Measurements from ENCODE around the gene PCBP1. TPM values are rescaled to one million over a fixed set of nuclear protein-coding genes. Genes with fewer than 3 reads are reported as not detected.

PCBP1 gene
- total and polyA plus RNA-seq, 2 donors, result 45.9 to 361 TPM

DNA sequence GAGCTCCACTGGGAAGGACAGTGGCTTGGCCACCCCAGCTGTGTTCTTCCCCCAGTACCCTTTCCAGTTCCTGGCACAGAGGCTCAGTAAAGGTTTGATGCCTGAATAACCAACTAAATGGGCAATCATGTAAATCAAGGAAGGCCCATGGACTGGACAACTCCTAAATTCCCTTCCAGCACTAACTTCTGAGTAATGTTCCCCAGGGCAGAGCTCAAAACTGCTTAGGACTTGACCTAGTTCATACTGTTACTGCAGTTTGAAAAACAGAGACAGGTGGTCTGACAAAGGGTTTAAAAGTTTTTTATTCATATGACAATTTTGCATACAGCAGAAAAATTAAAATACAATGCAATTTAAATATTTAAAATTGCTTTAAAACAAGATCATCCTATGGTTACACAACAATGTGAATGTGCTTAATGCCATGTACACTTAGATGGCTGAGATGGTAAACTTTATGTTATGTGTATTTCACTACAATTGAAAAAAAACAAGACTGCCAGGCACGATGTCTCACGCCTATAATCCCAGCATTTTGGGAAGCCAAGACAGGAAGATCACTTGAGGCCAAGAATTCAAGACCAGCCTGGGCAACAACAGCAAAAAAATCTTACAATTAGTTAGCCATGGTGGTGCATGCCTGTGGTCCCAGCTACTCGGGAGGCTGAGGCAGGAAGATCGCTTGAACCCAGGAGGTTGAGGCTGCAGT is 26.2 kb downstream of the PCBP1 start:
- no peaks in the 10 kb centered on the region for H3K27me3 ChIP-seq (ENCODE audit: control insufficient read depth in 2 of 2, insufficient read depth in 1 of 2, low read length in 1 of 2)
- H3K27ac ChIP-seq (ENCODE audit: low read depth in 1 of 2, low read length in 1 of 2), result peak overlapping the region; percentile 18 to 80
- DNase-seq (ENCODE audit: low read depth in 6 of 9, low spot score in 9 of 9), result no peak
- H3K4me1 ChIP-seq (ENCODE audit: control insufficient read depth in 2 of 2, insufficient read depth in 2 of 2, low read length in 2 of 2), result peaks cover 23 to 66% of the 10 kb centered on the region in 2 donors
- no peaks in the 10 kb centered on the region for H3K36me3 ChIP-seq (ENCODE audit: control insufficient read depth in 2 of 2, insufficient read depth in 2 of 2, low read length in 1 of 2)
- no peaks in the 10 kb centered on the region for H3K9me3 ChIP-seq (ENCODE audit: control insufficient read depth in 2 of 2, insufficient read depth in 1 of 2, low read length in 1 of 2)
- 98% methylated on average over 4 of the region's 4 CpGs for WGBS
- no peak overlapping the region for H3K4me3 ChIP-seq (ENCODE audit: low read length in 2 of 2)

DNA sequence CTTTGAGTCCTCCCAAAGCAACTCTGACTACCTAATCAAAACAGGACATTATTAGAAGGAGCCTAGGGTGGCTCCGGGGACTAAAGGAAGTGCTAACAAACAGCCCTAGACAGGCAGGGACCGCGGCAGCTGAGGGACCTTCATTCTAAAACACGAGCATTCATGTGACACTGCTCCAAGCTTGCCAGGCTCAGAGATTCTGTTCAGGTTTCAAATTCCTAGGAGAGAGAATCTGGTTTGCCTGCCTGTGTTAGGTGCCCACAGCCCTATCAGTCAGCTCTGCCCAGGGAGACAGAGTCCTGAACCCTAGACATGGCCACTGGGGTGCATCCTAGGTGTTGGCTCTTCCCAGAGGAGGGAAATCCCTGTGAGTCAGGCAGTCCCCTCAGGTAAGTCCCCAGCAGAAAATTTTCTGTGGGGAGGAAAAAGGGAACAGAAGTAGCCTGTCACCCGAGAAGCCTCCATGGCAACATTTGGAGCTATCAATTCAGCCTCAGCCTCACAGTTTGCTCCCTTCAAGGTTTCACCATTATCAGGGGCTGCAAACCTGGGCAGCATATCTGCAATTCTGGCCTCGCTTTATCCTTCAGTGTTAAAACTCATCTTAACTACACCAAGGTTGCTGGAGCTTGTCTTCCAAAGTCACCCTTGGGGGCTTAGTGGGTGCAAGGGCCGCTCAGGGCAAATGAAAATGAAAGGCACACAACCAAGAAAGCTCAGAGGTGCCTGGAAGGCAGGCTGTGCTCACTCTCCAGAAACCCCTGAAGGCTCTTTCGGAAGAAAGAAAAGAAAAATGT is 28.6 kb downstream of the PCBP1 start:
- Histone ChIP-seq H3K27me3 (ENCODE audit: control insufficient read depth in 2 of 2, insufficient read depth in 1 of 2, low read length in 1 of 2) (no peaks in the 10 kb centered on the region), H3K4me1 (ENCODE audit: control insufficient read depth in 2 of 2, insufficient read depth in 2 of 2, low read length in 2 of 2) (peaks cover 28 to 78% of the 10 kb centered on the region in 2 donors), H3K27ac (ENCODE audit: low read depth in 1 of 2, low read length in 1 of 2) (peak overlapping the region; percentile 58 to 63), H3K36me3 (ENCODE audit: control insufficient read depth in 2 of 2, insufficient read depth in 2 of 2, low read length in 1 of 2) (no peaks in the 10 kb centered on the region), H3K9me3 (ENCODE audit: control insufficient read depth in 2 of 2, insufficient read depth in 1 of 2, low read length in 1 of 2) (no peaks in the 10 kb centered on the region), H3K4me3 (ENCODE audit: low read length in 2 of 2) (no peak overlapping the region)
- WGBS, result 67% methylated on average over 8 of the region's 8 CpGs
- no peak for DNase-seq (ENCODE audit: low read depth in 6 of 9, low spot score in 9 of 9)

DNA sequence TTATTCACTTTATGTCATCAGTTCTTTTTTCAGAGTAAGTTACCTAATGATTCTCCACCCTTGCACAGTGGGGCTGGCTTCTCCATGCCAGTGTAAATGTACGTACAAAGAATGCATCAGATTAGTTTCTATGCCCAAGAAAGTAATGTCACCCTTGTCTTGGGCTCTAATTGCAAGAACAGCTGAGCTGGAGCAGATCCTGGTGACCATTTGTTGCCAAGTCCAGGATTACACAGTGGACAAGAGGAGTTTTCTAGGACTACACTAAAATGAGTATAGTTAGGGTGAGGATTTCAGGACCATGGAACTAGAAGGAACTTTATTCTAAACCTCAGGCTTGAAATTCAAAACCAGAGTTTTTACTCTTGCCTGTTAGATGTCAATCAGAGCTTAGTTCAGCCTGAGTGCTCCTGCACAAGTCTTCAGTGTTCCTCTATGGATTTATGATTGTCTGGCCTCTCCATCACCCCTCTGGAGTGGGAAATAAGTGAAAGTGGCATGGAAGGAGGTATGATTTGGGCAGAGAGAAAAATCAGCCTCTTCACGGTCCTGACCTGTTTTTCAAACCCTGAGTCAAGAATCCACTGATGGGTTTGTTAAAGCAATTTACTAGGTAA is 29.8 kb downstream of the PCBP1 start:
- H3K4me1 ChIP-seq (ENCODE audit: control insufficient read depth in 2 of 2, insufficient read depth in 2 of 2, low read length in 2 of 2), result peaks cover 28 to 79% of the 10 kb centered on the region in 2 donors
- no peak for DNase-seq (ENCODE audit: low read depth in 6 of 9, low spot score in 9 of 9)
- H3K27me3 ChIP-seq (ENCODE audit: control insufficient read depth in 2 of 2, insufficient read depth in 1 of 2, low read length in 1 of 2), result no peaks in the 10 kb centered on the region
- no peaks in the 10 kb centered on the region for H3K36me3 ChIP-seq (ENCODE audit: control insufficient read depth in 2 of 2, insufficient read depth in 2 of 2, low read length in 1 of 2)
- 96% methylated on average over 2 of the region's 2 CpGs for WGBS
- H3K4me3 ChIP-seq (ENCODE audit: low read length in 2 of 2), result no peak overlapping the region
- H3K9me3 ChIP-seq (ENCODE audit: control insufficient read depth in 2 of 2, insufficient read depth in 1 of 2, low read length in 1 of 2), result no peaks in the 10 kb centered on the region
- peak overlapping the region in 1 of 2 donors; percentile 48 for H3K27ac ChIP-seq (ENCODE audit: low read depth in 1 of 2, low read length in 1 of 2)

DNA sequence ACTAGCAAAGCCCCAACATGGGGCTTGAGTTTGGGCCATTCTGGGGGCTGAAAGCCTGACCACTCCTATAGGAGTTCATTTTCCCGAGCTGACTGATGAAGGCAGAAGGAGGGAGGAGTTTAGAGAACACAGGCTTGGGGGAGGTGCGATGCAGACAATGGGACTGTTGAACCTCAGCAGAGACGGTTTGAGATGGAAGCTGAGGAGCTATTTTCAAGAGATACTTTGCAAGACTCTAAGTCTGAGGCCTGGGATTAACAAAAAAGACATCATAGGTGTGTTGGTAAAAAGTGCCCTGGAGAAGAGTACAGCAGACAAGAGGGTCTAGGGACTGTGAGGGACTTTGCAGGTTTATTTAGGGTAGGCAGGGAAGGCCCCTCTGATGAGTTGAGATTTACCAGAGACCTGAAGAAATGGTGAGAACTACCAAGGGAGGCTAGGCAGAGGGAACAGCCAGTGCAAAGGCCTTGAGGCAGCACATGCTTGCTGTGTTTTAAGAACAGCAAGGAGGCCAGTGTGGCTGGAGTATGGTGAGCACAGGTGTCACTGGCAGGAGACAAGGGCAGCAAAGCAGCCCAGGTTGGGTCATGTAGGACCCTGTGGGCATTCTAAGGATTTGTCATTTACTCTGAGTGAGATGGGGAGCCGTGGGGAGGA is 31.6 kb downstream of the PCBP1 start:
- H3K27me3 ChIP-seq (ENCODE audit: control insufficient read depth in 2 of 2, insufficient read depth in 1 of 2, low read length in 1 of 2), result no peaks in the 10 kb centered on the region
- H3K27ac ChIP-seq (ENCODE audit: low read depth in 1 of 2, low read length in 1 of 2), result peak overlapping the region; percentile 84 to 91
- peaks cover 0 to 3% of the 10 kb centered on the region in 2 donors for H3K9me3 ChIP-seq (ENCODE audit: control insufficient read depth in 2 of 2, insufficient read depth in 1 of 2, low read length in 1 of 2)
- H3K36me3 ChIP-seq (ENCODE audit: control insufficient read depth in 2 of 2, insufficient read depth in 2 of 2, low read length in 1 of 2), result no peaks in the 10 kb centered on the region
- H3K4me3 ChIP-seq (ENCODE audit: low read length in 2 of 2), result peak overlapping the region in 1 of 2 donors; percentile 10
- DNase-seq (ENCODE audit: low read depth in 6 of 9, low spot score in 9 of 9), result peak in 2 of 9 donors; percentile 68 to 83
- WGBS, result 40% methylated on average over 4 of the region's 4 CpGs
- peaks cover 27 to 78% of the 10 kb centered on the region in 2 donors for H3K4me1 ChIP-seq (ENCODE audit: control insufficient read depth in 2 of 2, insufficient read depth in 2 of 2, low read length in 2 of 2)

DNA sequence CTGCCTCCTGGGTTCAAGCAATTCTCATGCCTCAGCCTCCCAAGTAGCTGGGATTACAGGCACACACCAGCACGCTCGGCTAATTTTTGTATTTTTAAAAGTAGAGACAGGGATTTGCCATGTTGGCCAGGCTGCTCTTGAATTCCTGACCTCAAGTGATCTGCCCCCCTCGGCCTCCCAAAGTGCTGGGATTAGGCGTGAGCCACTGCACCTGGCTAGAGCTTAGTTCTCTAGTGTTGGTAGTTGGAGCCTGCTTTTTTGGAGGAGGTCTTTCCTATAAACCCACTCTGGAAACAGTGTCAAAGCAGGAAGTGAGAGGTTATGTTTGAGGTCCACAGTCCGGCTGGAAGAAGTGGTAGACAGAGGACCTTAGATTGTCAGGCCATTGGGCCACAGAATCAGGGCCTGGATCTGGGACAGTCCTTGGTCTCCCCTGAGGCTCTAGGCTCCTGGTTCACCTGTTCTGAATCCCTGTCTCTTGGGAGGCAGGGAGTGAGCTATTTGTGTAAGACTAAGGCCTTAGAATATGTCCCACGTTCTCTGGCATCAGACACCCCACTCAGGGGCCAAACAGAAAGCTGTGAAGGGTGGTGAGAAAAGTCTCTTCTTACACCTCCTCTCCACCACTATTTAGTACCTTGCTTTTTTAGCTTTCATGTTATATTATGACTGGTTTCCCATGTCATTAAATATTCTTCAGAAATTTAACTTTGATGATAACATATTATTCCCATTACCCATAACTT is 34.5 kb downstream of the PCBP1 start:
- H3K9me3 ChIP-seq (ENCODE audit: control insufficient read depth in 2 of 2, insufficient read depth in 1 of 2, low read length in 1 of 2), result peaks cover 0 to 7% of the 10 kb centered on the region in 2 donors
- WGBS, result 83% methylated on average over 6 of the region's 6 CpGs
- H3K36me3 ChIP-seq (ENCODE audit: control insufficient read depth in 2 of 2, insufficient read depth in 2 of 2, low read length in 1 of 2), result no peaks in the 10 kb centered on the region
- H3K4me1 ChIP-seq (ENCODE audit: control insufficient read depth in 2 of 2, insufficient read depth in 2 of 2, low read length in 2 of 2), result peaks cover 29 to 77% of the 10 kb centered on the region in 2 donors
- DNase-seq (ENCODE audit: low read depth in 6 of 9, low spot score in 9 of 9), result no peak
- H3K27me3 ChIP-seq (ENCODE audit: control insufficient read depth in 2 of 2, insufficient read depth in 1 of 2, low read length in 1 of 2), result no peaks in the 10 kb centered on the region
- peak overlapping the region; percentile 78 to 88 for H3K27ac ChIP-seq (ENCODE audit: low read depth in 1 of 2, low read length in 1 of 2)
- no peak overlapping the region for H3K4me3 ChIP-seq (ENCODE audit: low read length in 2 of 2)

DNA sequence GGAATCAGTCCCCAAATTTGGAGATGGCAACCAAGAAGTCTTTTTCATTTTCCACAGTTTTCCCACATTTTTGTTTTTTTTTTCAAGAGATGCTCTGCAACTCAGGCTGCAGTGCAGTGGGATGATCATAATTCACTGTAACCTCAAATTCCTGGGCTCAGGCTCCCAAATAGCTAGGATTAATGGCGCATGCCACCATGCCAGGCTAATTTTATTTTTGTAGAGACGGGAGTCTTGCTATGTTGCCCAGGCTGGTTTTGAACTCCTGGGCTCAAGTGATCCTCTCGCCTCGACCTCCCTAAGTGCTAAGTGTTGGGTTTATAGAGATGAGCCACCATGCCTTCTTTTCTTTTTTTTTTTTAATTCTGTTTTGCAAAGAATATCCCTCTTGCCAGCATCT is 35.2 kb downstream of the PCBP1 start:
- no peaks in the 10 kb centered on the region for H3K27me3 ChIP-seq (ENCODE audit: control insufficient read depth in 2 of 2, insufficient read depth in 1 of 2, low read length in 1 of 2)
- no peak overlapping the region for H3K4me3 ChIP-seq (ENCODE audit: low read length in 2 of 2)
- H3K27ac ChIP-seq (ENCODE audit: low read depth in 1 of 2, low read length in 1 of 2), result peak overlapping the region; percentile 11 to 88
- peaks cover 36 to 79% of the 10 kb centered on the region in 2 donors for H3K4me1 ChIP-seq (ENCODE audit: control insufficient read depth in 2 of 2, insufficient read depth in 2 of 2, low read length in 2 of 2)
- no peaks in the 10 kb centered on the region for H3K36me3 ChIP-seq (ENCODE audit: control insufficient read depth in 2 of 2, insufficient read depth in 2 of 2, low read length in 1 of 2)
- 98% methylated on average over 4 of the region's 4 CpGs for WGBS
- no peak for DNase-seq (ENCODE audit: low read depth in 6 of 9, low spot score in 9 of 9)
- peaks cover 0 to 7% of the 10 kb centered on the region in 2 donors for H3K9me3 ChIP-seq (ENCODE audit: control insufficient read depth in 2 of 2, insufficient read depth in 1 of 2, low read length in 1 of 2)

DNA sequence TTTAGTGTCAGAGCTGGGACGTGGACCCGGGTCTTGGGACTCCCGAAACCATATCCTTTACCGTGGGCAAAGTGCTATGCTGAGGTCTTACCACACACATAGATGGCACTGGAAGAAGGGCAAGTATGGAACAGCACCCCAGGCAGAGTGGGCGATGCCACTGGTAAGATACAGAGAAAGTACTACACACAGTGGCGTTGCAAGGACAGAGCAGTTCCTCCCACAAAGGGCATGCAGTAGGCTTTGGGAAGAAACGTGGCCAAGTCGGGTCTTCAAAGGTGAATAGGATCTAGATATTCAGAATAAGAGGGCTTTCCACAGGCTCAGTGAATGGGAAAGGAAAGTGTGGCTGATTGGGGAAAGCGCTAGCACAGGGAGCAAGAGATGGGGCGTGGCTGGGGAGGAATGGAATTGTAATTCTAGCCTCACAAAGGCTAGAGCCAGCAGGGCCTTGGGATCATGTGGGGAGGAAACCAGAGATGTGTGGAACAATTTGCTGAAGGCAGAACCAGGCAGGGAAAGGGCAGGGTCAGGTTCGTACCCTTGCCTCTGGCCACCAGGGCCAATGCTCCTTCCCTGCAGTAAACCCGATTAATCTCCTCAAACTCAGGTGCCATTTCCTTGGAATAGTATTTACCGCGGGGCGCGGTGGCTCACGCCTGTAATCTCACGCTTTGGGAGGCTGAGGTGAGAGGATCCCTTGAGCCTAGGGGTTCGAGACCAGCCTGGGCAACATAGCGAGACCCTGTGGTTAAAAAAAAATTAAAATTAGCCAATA is 36.0 kb downstream of the PCBP1 start:
- Histone ChIP-seq H3K36me3 (ENCODE audit: control insufficient read depth in 2 of 2, insufficient read depth in 2 of 2, low read length in 1 of 2) (no peaks in the 10 kb centered on the region), H3K27ac (ENCODE audit: low read depth in 1 of 2, low read length in 1 of 2) (peak overlapping the region; percentile 99), H3K9me3 (ENCODE audit: control insufficient read depth in 2 of 2, insufficient read depth in 1 of 2, low read length in 1 of 2) (peaks cover 0 to 7% of the 10 kb centered on the region in 2 donors), H3K4me3 (ENCODE audit: low read length in 2 of 2) (peak overlapping the region in 1 of 2 donors; percentile 67), H3K27me3 (ENCODE audit: control insufficient read depth in 2 of 2, insufficient read depth in 1 of 2, low read length in 1 of 2) (no peaks in the 10 kb centered on the region), H3K4me1 (ENCODE audit: control insufficient read depth in 2 of 2, insufficient read depth in 2 of 2, low read length in 2 of 2) (peaks cover 40 to 84% of the 10 kb centered on the region in 2 donors)
- DNase-seq (ENCODE audit: low read depth in 6 of 9, low spot score in 9 of 9), result no peak
- WGBS, result 90% methylated on average over 20 of the region's 20 CpGs

DNA sequence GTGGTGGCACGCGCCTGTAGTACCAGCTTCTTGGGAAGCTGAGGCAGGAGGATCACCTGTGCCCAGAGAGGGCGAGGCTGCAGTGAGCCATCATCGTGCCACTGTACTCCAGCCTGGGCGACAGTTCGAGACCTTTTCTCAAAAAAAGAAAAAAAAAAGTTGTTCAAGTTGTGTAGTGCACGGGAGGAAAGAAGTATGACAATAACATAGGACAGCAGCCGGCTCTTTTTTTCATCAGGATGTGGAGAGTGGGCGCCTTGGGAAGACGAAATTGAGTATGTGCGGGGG is 36.5 kb downstream of the PCBP1 start:
- peaks cover 40 to 84% of the 10 kb centered on the region in 2 donors for H3K4me1 ChIP-seq (ENCODE audit: control insufficient read depth in 2 of 2, insufficient read depth in 2 of 2, low read length in 2 of 2)
- H3K9me3 ChIP-seq (ENCODE audit: control insufficient read depth in 2 of 2, insufficient read depth in 1 of 2, low read length in 1 of 2), result peaks cover 0 to 7% of the 10 kb centered on the region in 2 donors
- H3K36me3 ChIP-seq (ENCODE audit: control insufficient read depth in 2 of 2, insufficient read depth in 2 of 2, low read length in 1 of 2), result no peaks in the 10 kb centered on the region
- 32% methylated on average over 11 of the region's 11 CpGs for WGBS
- peak overlapping the region; percentile 99 for H3K27ac ChIP-seq (ENCODE audit: low read depth in 1 of 2, low read length in 1 of 2)
- no peak for DNase-seq (ENCODE audit: low read depth in 6 of 9, low spot score in 9 of 9)
- no peaks in the 10 kb centered on the region for H3K27me3 ChIP-seq (ENCODE audit: control insufficient read depth in 2 of 2, insufficient read depth in 1 of 2, low read length in 1 of 2)
- peak overlapping the region; percentile 57 to 67 for H3K4me3 ChIP-seq (ENCODE audit: low read length in 2 of 2)
